DLD1 (cell line): ENCODE results near the gene RTN4.

Source experiments
- in situ Hi-C: cut with HindIII; loops from 2 replicates; pipeline ENCODE4 v1.10.0; 2017; ENCODE audit warnings: low sequenced_read_pairs

The RTN4 gene

DNA sequence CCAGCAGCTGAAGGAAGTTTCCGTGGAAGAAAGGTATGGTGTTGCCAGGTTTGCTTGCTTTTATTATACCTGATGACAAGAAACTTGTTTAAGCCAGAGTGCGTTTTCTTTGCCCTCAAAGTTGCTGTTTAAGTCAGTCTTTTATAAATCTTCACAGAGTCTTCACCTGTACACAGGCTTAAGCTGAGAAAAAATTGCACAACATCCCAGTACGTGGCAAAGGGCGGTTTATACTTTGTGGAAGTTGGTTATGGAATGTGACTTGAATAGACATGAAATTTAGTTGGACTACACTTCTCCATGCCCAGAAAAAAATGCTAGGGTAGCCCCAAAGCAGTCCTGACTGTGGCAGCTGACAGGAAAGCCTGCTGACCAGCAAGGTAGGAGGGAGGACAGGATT, 121.5 kb downstream of the RTN4 start:
- in situ Hi-C loops: no loop called here

GRCh38 chr2:54927751-54928615, 122.3 kb downstream of the RTN4 start:
- in situ Hi-C loops: no loop called here

GRCh38 chr2:54927085-54927750, 123.0 kb downstream of the RTN4 start:
- in situ Hi-C loops: no loop called here

DNA sequence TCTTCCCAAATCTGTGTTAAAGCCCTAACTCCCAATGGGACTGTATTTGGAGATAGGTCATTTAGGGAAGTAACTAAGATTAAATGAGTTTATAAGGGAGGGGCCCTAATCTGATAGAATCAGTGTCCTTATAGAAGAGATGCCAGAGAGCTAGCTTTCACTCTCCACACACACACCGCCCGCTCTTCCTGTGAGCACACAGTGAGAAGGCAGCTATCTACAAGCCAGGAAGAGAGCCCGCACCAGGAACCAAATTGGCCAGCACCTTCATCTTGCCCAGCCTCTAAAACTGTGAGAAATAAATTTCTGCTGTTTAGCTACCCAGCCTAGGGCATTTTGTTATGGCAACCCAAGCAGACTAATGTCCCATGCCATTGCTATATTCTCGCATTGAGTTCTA, 125.2 kb downstream of the RTN4 start:
- in situ Hi-C loops: no loop called here

DNA sequence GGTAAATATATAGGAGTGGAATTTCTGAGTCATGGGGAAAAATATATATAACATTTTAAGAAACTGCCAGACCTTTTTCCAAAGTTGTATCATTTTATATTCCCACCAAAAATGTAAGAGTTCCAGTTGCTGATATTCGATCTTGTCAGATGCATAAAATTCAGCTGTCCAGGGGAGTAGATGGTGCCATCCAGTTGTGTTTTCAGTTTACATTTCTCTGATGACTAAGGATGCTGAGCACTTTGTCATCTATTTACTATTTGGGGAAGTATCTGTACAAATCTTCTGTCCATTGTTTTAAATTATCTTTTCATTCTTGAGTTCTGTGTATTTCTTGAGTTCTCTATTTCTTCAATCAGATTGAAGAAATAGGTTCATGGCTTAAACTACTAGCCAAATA, 126.1 kb downstream of the RTN4 start:
- in situ Hi-C loops: no loop called here
